Measurements from ENCODE around the gene SEPSECS. TPM values are rescaled to one million over a fixed set of nuclear protein-coding genes. Genes with fewer than 3 reads are reported as not detected.

The SEPSECS gene
- total and polyA plus RNA-seq, 9 donors = 4.0 to 11.0 (median 8.6) TPM

DNA sequence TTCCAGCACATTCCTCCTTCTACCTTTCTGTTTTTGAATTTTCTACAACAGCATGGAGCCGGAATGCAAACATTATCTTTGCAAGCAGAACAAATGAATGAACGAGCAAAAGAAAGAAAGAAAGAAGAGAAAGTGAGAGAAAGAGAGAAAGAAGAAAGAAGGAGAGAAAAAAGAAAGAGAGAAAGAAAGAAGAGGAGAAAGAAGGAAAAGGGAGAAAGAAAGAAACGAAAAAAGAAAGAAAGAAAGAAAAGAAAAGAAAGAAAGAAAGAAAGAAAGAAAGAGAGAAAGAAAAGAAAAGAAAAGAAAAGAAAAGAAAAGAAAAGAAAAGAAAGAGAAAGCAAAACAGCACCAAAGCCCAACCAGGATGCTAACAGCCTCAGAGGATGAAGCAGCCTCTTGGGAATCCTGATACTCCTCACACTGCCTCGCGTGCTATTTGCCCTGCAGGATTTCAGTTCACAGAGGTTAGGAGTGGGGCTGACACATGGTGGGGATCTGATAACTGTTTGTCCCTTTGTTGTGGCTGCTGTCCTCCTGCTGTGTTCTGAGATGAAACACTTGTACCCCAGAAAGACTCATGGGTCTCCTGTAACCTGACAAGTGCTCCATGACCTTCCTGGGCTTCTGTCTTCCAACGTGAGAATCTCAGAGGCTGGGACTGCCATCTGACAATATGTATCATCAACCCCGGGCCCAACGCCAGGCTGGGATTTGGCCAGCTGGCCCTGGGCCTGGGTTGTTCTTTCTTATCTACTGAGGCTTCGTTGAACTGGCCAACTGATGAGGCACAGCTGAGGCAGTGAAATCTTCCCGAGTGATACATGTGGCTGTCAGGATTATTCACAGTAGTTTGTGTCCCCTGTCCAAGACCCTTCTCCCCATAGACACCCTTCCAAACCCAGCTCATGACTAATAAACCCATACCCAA is 61.0 kb downstream of the SEPSECS start:
- no peaks in the 10 kb centered on the region for H3K36me3 ChIP-seq
- H3K27me3 ChIP-seq = no peaks in the 10 kb centered on the region
- intact Hi-C loops (cut with DNase I) = no loop called here
- DNase-seq = peak; percentile 60 to 85 (median 72)
- H3K4me1 ChIP-seq (ENCODE audit: insufficient read depth) = peaks cover 11% of the 10 kb centered on the region
- no peak overlapping the region for H3K4me3 ChIP-seq
- H3K27ac ChIP-seq = no peak overlapping the region
- H3K9me3 ChIP-seq = no peaks in the 10 kb centered on the region
- no peak for TF ChIP-seq EP300 (IDR thresholded peaks at IDR 0.05)
- TF ChIP-seq, protein P1, sequence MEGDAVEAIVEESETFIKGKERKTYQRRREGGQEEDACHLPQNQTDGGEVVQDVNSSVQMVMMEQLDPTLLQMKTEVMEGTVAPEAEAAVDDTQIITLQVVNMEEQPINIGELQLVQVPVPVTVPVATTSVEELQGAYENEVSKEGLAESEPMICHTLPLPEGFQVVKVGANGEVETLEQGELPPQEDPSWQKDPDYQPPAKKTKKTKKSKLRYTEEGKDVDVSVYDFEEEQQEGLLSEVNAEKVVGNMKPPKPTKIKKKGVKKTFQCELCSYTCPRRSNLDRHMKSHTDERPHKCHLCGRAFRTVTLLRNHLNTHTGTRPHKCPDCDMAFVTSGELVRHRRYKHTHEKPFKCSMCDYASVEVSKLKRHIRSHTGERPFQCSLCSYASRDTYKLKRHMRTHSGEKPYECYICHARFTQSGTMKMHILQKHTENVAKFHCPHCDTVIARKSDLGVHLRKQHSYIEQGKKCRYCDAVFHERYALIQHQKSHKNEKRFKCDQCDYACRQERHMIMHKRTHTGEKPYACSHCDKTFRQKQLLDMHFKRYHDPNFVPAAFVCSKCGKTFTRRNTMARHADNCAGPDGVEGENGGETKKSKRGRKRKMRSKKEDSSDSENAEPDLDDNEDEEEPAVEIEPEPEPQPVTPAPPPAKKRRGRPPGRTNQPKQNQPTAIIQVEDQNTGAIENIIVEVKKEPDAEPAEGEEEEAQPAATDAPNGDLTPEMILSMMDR (IDR thresholded peaks at IDR 0.05) = no peak
- no peak for TF ChIP-seq POLR2A (IDR thresholded peaks at IDR 0.05)
- 19 to 23% (median 19%) methylated on average over 10 of the region's 10 CpGs for WGBS, 3 donors

- H3K4me3 ChIP-seq = no peak overlapping the region
- TF ChIP-seq EP300 (IDR thresholded peaks at IDR 0.05) = no peak
- TF ChIP-seq, protein P1 (IDR thresholded peaks at IDR 0.05) = no peak
- TF ChIP-seq POLR2A (IDR thresholded peaks at IDR 0.05) = no peak
- H3K27me3 ChIP-seq = no peaks in the 10 kb centered on the region
- H3K36me3 ChIP-seq = no peaks in the 10 kb centered on the region
- intact Hi-C loops (cut with DNase I) = no loop called here
- no peak overlapping the region for H3K27ac ChIP-seq
- H3K9me3 ChIP-seq = no peaks in the 10 kb centered on the region
- no peak for DNase-seq
- WGBS, 3 donors = 80 to 86% (median 86%) methylated on average over 11 of the region's 11 CpGs
- peaks cover 8% of the 10 kb centered on the region for H3K4me1 ChIP-seq (ENCODE audit: insufficient read depth)
These were observed 63.2 kb downstream of the SEPSECS start for GRCh38 chr4:25096981-25097443.

GRCh38 chr4:25096251-25096980 is 63.8 kb downstream of the SEPSECS start:
- Histone ChIP-seq H3K27me3 (no peaks in the 10 kb centered on the region), H3K36me3 (no peaks in the 10 kb centered on the region), H3K4me3 (no peak overlapping the region), H3K9me3 (no peaks in the 10 kb centered on the region), H3K4me1 (ENCODE audit: insufficient read depth) (peaks cover 8% of the 10 kb centered on the region), H3K27ac (no peak overlapping the region)
- no peak for DNase-seq
- intact Hi-C loops (cut with DNase I) = no loop called here
- TF ChIP-seq EP300 (IDR thresholded peaks at IDR 0.05) (no peak), POLR2A (IDR thresholded peaks at IDR 0.05) (no peak)
- TF ChIP-seq, protein P1 (IDR thresholded peaks at IDR 0.05) = no peak
- WGBS, 3 donors = 93 to 95% (median 95%) methylated on average over 23 of the region's 23 CpGs

- H3K4me3 ChIP-seq = no peak overlapping the region
- DNase-seq = no peak
- no peaks in the 10 kb centered on the region for H3K27me3 ChIP-seq
- TF ChIP-seq POLR2A (IDR thresholded peaks at IDR 0.05) (no peak), EP300 (IDR thresholded peaks at IDR 0.05) (no peak)
- TF ChIP-seq, protein P1 (IDR thresholded peaks at IDR 0.05) = no peak
- intact Hi-C loops (cut with DNase I) = no loop called here
- WGBS, 3 donors = 95 to 97% (median 96%) methylated on average over 24 of the region's 24 CpGs
- H3K4me1 ChIP-seq (ENCODE audit: insufficient read depth) = peaks cover 8% of the 10 kb centered on the region
- H3K27ac ChIP-seq = no peak overlapping the region
- no peaks in the 10 kb centered on the region for H3K9me3 ChIP-seq
- H3K36me3 ChIP-seq = no peaks in the 10 kb centered on the region
These were observed 64.4 kb downstream of the SEPSECS start for GRCh38 chr4:25095837-25096236.
